ENCODE data around the gene DCC.

GRCh38 chr18:53490019-53490418 is 1150.0 kb downstream of the DCC start:
- TF ChIP-seq CTCF (IDR thresholded peaks at IDR 0.05), result no peak
- TF ChIP-seq POLR2A (IDR thresholded peaks at IDR 0.05), result no peak
